OCI-LY7 (cell line): ENCODE results near the gene SYNDIG1L. TPM values are rescaled to one million over a fixed set of nuclear protein-coding genes. Genes with fewer than 3 reads are reported as not detected.

Experiments used
- Bru-seq: library from RNA; stranded (reverse); fragments of 400-500 nt; gene quantifications from one replicate; lab custom pipeline; 2021; lab: Mats Ljungman, UMichigan
- BruChase-seq, 2 experiments: library from RNA; stranded (reverse); fragments of 400-500 nt; gene quantifications; one replicate each; lab custom pipeline; 2021; lab: Mats Ljungman, UMichigan
- BruUV-seq: library from RNA; stranded (reverse); fragments of 400-500 nt; replicated peaks from 2 replicates; lab custom pipeline; 2021; lab: Mats Ljungman, UMichigan
- CTCF ChIA-PET: fragments of 300-600 bp; sonication (Branson Sonifier 250); formaldehyde crosslinking; loops from one replicate; lab custom pipeline; 2022; ENCODE audit warnings: antibody characterized with exemption; ENCODE audit not compliant: unreplicated experiment; lab: Charles Lee
- POLR2A ChIA-PET: fragments of 300-600 bp; sonication (Branson Sonifier 250); formaldehyde crosslinking; loops from one replicate; lab custom pipeline; 2022; ENCODE audit warnings: antibody characterized with exemption; lab: Charles Lee
- DNase-seq: peaks from one replicate; pipeline ENCODE4 v3.0.0-alpha.2; 2015; ENCODE audit warnings: low spot score
- H2AFZ ChIP-seq: fragments of 200-600 bp; sonication (generic), shearing (Covaris generic); 2 replicates; pipeline ENCODE4 v1.6.1; 2014; ENCODE audit warnings: mild to moderate bottlenecking, antibody characterized with exemption, low read length, moderate library complexity
- H3K27ac ChIP-seq: fragments of 200-600 bp; sonication (generic); 2 replicates; pipeline ENCODE4 v1.5.1; 2014; ENCODE audit warnings: mixed run types, low read depth, mild to moderate bottlenecking, moderate library complexity, low read length, inconsistent platforms; ENCODE audit not compliant: poor library complexity, severe bottlenecking
- H3K36me3 ChIP-seq: fragments of 200-600 bp; sonication (generic); 2 replicates; pipeline ENCODE4 v1.6.1; 2014; ENCODE audit warnings: mild to moderate bottlenecking, antibody characterized with exemption, low read length, moderate library complexity, mixed read lengths; ENCODE audit not compliant: insufficient read depth
- H3K4me1 ChIP-seq: fragments of 200-600 bp; sonication (generic); 2 replicates; pipeline ENCODE4 v1.5.1; 2014; ENCODE audit warnings: mild to moderate bottlenecking, low read length; ENCODE audit not compliant: insufficient read depth, poor library complexity, severe bottlenecking
- H3K4me2 ChIP-seq: fragments of 200-600 bp; sonication (generic); 2 replicates; pipeline ENCODE4 v1.6.1; 2014; ENCODE audit warnings: mild to moderate bottlenecking, low read length
- H3K4me3 ChIP-seq: fragments of 200-600 bp; sonication (generic); 2 replicates; pipeline ENCODE4 v1.5.1; 2014; ENCODE audit warnings: mild to moderate bottlenecking, low read depth, low read length; ENCODE audit not compliant: poor library complexity, severe bottlenecking
- H3K79me2 ChIP-seq: fragments of 200-600 bp; sonication (generic); 2 replicates; pipeline ENCODE4 v1.6.1; 2016; ENCODE audit warnings: low read depth, mild to moderate bottlenecking, low read length, moderate library complexity, mixed read lengths; ENCODE audit not compliant: insufficient read depth
- H3K9me2 ChIP-seq: fragments of 200-600 bp; sonication (generic); 2 replicates; pipeline ENCODE4 v1.6.1; 2016; ENCODE audit warnings: mild to moderate bottlenecking, low read length, mixed read lengths; ENCODE audit not compliant: insufficient read depth
- H3K9me3 ChIP-seq: fragments of 200-600 bp; sonication (generic); 2 replicates; pipeline ENCODE4 v1.6.1; 2014; ENCODE audit warnings: mild to moderate bottlenecking, mixed run types, low read length, mixed read lengths
- H4K20me1 ChIP-seq: fragments of 200-600 bp; sonication (generic); 2 replicates; pipeline ENCODE4 v1.6.1; 2014; ENCODE audit warnings: mild to moderate bottlenecking, antibody characterized with exemption, low read length, moderate library complexity, mixed read lengths; ENCODE audit not compliant: insufficient read depth
- EZH2phosphoT487 ChIP-seq: fragments of 200-600 bp; sonication (generic); IDR thresholded peaks from 2 replicates; pipeline ENCODE4 v1.6.1; 2018; ENCODE audit warnings: low read depth, borderline replicate concordance, mild to moderate bottlenecking, mixed run types, antibody characterized with exemption, low read length, moderate library complexity, mixed read lengths
- intact Hi-C: fragments of 100-400 bp; cut with micrococcal nuclease; formaldehyde crosslinking; loops from one replicate; pipeline ENCODE4 v1.10.0; 2022; ENCODE audit not compliant: unreplicated experiment
- long read RNA-seq: library from polyadenylated mRNA; stranded (forward); transcript quantifications from one replicate; pipeline ENCODE4 v2.0.0, GENCODE V29; 2022
- total RNA-seq, 2 experiments: library from RNA; depleted of rRNA in 1 of 2; stranded (reverse); fragments of >200 nt in 1 of 2; shearing (Covaris generic) in 1 of 2; gene quantifications; 2 replicates each; pipeline ENCODE4 v1.2.3, GENCODE V29; 2014 to 2022
- TF ChIP-seq, protein P1 (sequence below): fragments of 200-600 bp; sonication (generic); conservative IDR thresholded peaks from 2 replicates; pipeline ENCODE4 v1.5.1; 2014; ENCODE audit warnings: mild to moderate bottlenecking, antibody characterized with exemption, low read length, moderate library complexity, mixed read lengths

Gene SYNDIG1L
- 0.18 TPM in 1 of 2 replicates, not detected in the other for total RNA-seq (2014; rRNA removed; shearing (Covaris generic))
- not detected in 2 replicates for total RNA-seq (2022)
- not detected for Bru-seq, nascent RNA
- BruChase-seq, experiment 1, labeled RNA remaining after a 6-hour chase = not detected
- BruChase-seq, experiment 2, labeled RNA remaining after a 2-hour chase = not detected
- long read RNA-seq = 0 reads

DNA sequence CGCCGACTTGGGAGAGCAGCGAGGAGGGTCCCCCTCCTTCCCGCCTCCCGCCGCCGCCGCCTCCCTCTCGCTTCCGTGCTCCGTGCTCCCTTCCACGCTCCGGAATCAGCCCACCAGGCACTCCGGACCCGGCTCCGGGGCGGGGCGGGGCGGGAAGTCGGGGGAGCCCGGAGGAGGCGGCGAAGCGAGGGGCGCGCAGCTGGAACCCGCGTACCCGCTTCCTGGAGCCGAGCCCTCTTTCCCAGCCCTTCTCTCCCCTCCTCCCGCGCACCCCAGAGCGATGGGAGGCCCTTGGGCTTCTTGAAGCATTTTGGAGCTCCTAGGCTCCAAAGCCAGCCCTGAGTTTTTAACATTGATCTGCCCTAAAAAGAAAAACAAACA lies at the start of gene SYNDIG1L:
Gene SYNDIG1L (minus strand): TSS at position 9 of the 381 bp plus-strand sequence. CDS start 16,466 bp downstream, outside the sequence.
- no peak for DNase-seq
- CTCF ChIA-PET = no interaction called here
- intact Hi-C loops = no loop called here
- no peaks in the 10 kb centered on the region for H3K9me3 ChIP-seq
- no peaks in the 10 kb centered on the region for H3K36me3 ChIP-seq
- peaks cover 10% of the 10 kb centered on the region for H3K4me1 ChIP-seq
- H3K79me2 ChIP-seq = no peaks in the 10 kb centered on the region
- H3K4me3 ChIP-seq = no peak within 1 kb of the TSS
- no peak within 1 kb of the TSS for H3K4me2 ChIP-seq
- no peak within 1 kb of the TSS for H3K27ac ChIP-seq
- TF ChIP-seq, protein P1, sequence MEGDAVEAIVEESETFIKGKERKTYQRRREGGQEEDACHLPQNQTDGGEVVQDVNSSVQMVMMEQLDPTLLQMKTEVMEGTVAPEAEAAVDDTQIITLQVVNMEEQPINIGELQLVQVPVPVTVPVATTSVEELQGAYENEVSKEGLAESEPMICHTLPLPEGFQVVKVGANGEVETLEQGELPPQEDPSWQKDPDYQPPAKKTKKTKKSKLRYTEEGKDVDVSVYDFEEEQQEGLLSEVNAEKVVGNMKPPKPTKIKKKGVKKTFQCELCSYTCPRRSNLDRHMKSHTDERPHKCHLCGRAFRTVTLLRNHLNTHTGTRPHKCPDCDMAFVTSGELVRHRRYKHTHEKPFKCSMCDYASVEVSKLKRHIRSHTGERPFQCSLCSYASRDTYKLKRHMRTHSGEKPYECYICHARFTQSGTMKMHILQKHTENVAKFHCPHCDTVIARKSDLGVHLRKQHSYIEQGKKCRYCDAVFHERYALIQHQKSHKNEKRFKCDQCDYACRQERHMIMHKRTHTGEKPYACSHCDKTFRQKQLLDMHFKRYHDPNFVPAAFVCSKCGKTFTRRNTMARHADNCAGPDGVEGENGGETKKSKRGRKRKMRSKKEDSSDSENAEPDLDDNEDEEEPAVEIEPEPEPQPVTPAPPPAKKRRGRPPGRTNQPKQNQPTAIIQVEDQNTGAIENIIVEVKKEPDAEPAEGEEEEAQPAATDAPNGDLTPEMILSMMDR = no peak
- no peak for TF ChIP-seq EZH2phosphoT487
- H2AFZ ChIP-seq = no peak within 1 kb of the TSS
- no TSS peak for BruUV-seq
- H4K20me1 ChIP-seq = no peaks in the 10 kb centered on the region
- H3K9me2 ChIP-seq = no peaks in the 10 kb centered on the region
- POLR2A ChIA-PET = interaction anchor here (0.7 to 1.0 kb wide), 2 partner anchors 17 to 305 kb away, joined by 3 to 5 read pairs; no protein-coding TSS in a partner anchor

GRCh38 chr14:74475678-74476077 lies 49.7 kb upstream of the SYNDIG1L start:
- ChIA-PET CTCF (no interaction called here), POLR2A (interaction anchor here (0.7 to 0.9 kb wide), 2 partner anchors 9 to 15 kb away, joined by 3 to 4 read pairs; no protein-coding TSS in a partner anchor)
- TF ChIP-seq, protein P1 = no peak
- no peak for TF ChIP-seq EZH2phosphoT487
- DNase-seq = no peak
- Histone ChIP-seq H3K4me2 (no peak overlapping the region), H3K36me3 (no peaks in the 10 kb centered on the region), H3K9me3 (no peaks in the 10 kb centered on the region), H3K27ac (no peak overlapping the region), H2AFZ (no peak overlapping the region), H3K4me1 (no peaks in the 10 kb centered on the region), H3K9me2 (no peaks in the 10 kb centered on the region), H4K20me1 (no peaks in the 10 kb centered on the region), H3K79me2 (no peaks in the 10 kb centered on the region), H3K4me3 (no peak overlapping the region)
- BruUV-seq = no TSS peak
- intact Hi-C loops = no loop called here

- H3K27ac ChIP-seq = no peak overlapping the region
- TF ChIP-seq, protein P1 = no peak
- TF ChIP-seq EZH2phosphoT487 = no peak
- no peak overlapping the region for H3K4me2 ChIP-seq
- H3K9me3 ChIP-seq = no peaks in the 10 kb centered on the region
- no peak overlapping the region for H3K4me3 ChIP-seq
- no peaks in the 10 kb centered on the region for H3K79me2 ChIP-seq
- no peak for DNase-seq
- intact Hi-C loops = no loop called here
- no peak overlapping the region for H2AFZ ChIP-seq
- no peaks in the 10 kb centered on the region for H4K20me1 ChIP-seq
- H3K9me2 ChIP-seq = no peaks in the 10 kb centered on the region
- H3K4me1 ChIP-seq = no peaks in the 10 kb centered on the region
- ChIA-PET POLR2A (no interaction called here), CTCF (no interaction called here)
- no peaks in the 10 kb centered on the region for H3K36me3 ChIP-seq
- no TSS peak for BruUV-seq
These were observed 48.4 kb upstream of the SYNDIG1L start for GRCh38 chr14:74474376-74474775.
